ENCODE results near the gene LOX.

LOX gene

GRCh38 chr5:122105909-122106308 lies 27.9 kb upstream of the LOX start:
- no peak overlapping the region for H3K18ac ChIP-seq (ENCODE audit: low read length)
- no peak overlapping the region for H2BK120ac ChIP-seq (ENCODE audit: low read depth, low read length)
- no peak overlapping the region for H3K4me3 ChIP-seq (ENCODE audit: low read length in 2 of 2)
- H2AFZ ChIP-seq (ENCODE audit: low read length): no peak overlapping the region
- no peak overlapping the region for H2BK15ac ChIP-seq (ENCODE audit: low read length)
- no peak overlapping the region for H3K27ac ChIP-seq (replicated peaks; ENCODE audit: low read length)
- peaks cover 1 to 2% of the 10 kb centered on the region in 2 donors for H3K4me1 ChIP-seq (ENCODE audit: control insufficient read depth in 2 of 2, insufficient read depth in 1 of 2, low read depth in 1 of 2, low read length in 2 of 2)
- H3K4me2 ChIP-seq (ENCODE audit: insufficient read depth, low read length, poor library complexity, severe bottlenecking): no peak overlapping the region
- H4K8ac ChIP-seq (ENCODE audit: low read depth, low read length): no peak overlapping the region
- no peaks in the 10 kb centered on the region for H3K36me3 ChIP-seq (replicated peaks in 1 of 2; ENCODE audit: control insufficient read depth in 2 of 2, insufficient read depth in 2 of 2, low read length in 2 of 2)
- H3K23ac ChIP-seq (ENCODE audit: low read depth, low read length, poor library complexity): no peak overlapping the region
- H3K79me1 ChIP-seq (ENCODE audit: low read depth, low read length): no peaks in the 10 kb centered on the region
- H3K4ac ChIP-seq (ENCODE audit: low read length): no peak overlapping the region
- H3K9ac ChIP-seq (ENCODE audit: low read depth, low read length, poor library complexity): no peak overlapping the region
- H3K27me3 ChIP-seq (ENCODE audit: control insufficient read depth in 3 of 3, insufficient read depth in 3 of 3, low read depth in 1 of 3, low read length in 3 of 3): no peaks in the 10 kb centered on the region
- H4K91ac ChIP-seq (ENCODE audit: low read depth, low read length, poor library complexity): no peak overlapping the region
- no CpG with 5 or more reads among the region's 2 CpGs for WGBS, 2 donors (ENCODE audit: extremely low coverage in 2 of 2, insufficient read length in 2 of 2, insufficient replicate concordance in 1 of 2)
- no peak overlapping the region for H2AK5ac ChIP-seq (ENCODE audit: low read depth, low read length)
- H3K9me3 ChIP-seq (replicated peaks in 1 of 2; ENCODE audit: control insufficient read depth in 2 of 2, insufficient read depth in 1 of 2, low read depth in 1 of 2, low read length in 2 of 2): no peaks in the 10 kb centered on the region
- H2BK5ac ChIP-seq (ENCODE audit: low read length): no peak overlapping the region
- DNase-seq (ENCODE audit: low spot score): no peak
- no peak overlapping the region for H2BK12ac ChIP-seq (ENCODE audit: low read length)
- H3K14ac ChIP-seq (ENCODE audit: low read length): no peak overlapping the region

- H3K18ac ChIP-seq (ENCODE audit: low read length): no peak overlapping the region
- no peak overlapping the region for H2AFZ ChIP-seq (ENCODE audit: low read length)
- no peak overlapping the region for H2BK5ac ChIP-seq (ENCODE audit: low read length)
- no peak overlapping the region for H3K4me3 ChIP-seq (ENCODE audit: low read length in 2 of 2)
- no peak overlapping the region for H3K9ac ChIP-seq (ENCODE audit: low read depth, low read length, poor library complexity)
- no CpG with 5 or more reads among the region's 1 CpG for WGBS, 2 donors (ENCODE audit: extremely low coverage in 2 of 2, insufficient read length in 2 of 2, insufficient replicate concordance in 1 of 2)
- H2BK12ac ChIP-seq (ENCODE audit: low read length): no peak overlapping the region
- no peak overlapping the region for H3K23ac ChIP-seq (ENCODE audit: low read depth, low read length, poor library complexity)
- H3K14ac ChIP-seq (ENCODE audit: low read length): no peak overlapping the region
- H4K8ac ChIP-seq (ENCODE audit: low read depth, low read length): no peak overlapping the region
- no peak overlapping the region for H3K27ac ChIP-seq (replicated peaks; ENCODE audit: low read length)
- no peak overlapping the region for H4K91ac ChIP-seq (ENCODE audit: low read depth, low read length, poor library complexity)
- no peak overlapping the region for H3K4me2 ChIP-seq (ENCODE audit: insufficient read depth, low read length, poor library complexity, severe bottlenecking)
- H3K36me3 ChIP-seq (replicated peaks in 1 of 2; ENCODE audit: control insufficient read depth in 2 of 2, insufficient read depth in 2 of 2, low read length in 2 of 2): no peaks in the 10 kb centered on the region
- no peak overlapping the region for H2BK15ac ChIP-seq (ENCODE audit: low read length)
- peaks cover 0 to 3% of the 10 kb centered on the region in 2 donors for H3K4me1 ChIP-seq (ENCODE audit: control insufficient read depth in 2 of 2, insufficient read depth in 1 of 2, low read depth in 1 of 2, low read length in 2 of 2)
- no peaks in the 10 kb centered on the region for H3K79me1 ChIP-seq (ENCODE audit: low read depth, low read length)
- H3K9me3 ChIP-seq (replicated peaks in 1 of 2; ENCODE audit: control insufficient read depth in 2 of 2, insufficient read depth in 1 of 2, low read depth in 1 of 2, low read length in 2 of 2): no peaks in the 10 kb centered on the region
- no peaks in the 10 kb centered on the region for H3K27me3 ChIP-seq (ENCODE audit: control insufficient read depth in 3 of 3, insufficient read depth in 3 of 3, low read depth in 1 of 3, low read length in 3 of 3)
- H2AK5ac ChIP-seq (ENCODE audit: low read depth, low read length): no peak overlapping the region
- no peak overlapping the region for H2BK120ac ChIP-seq (ENCODE audit: low read depth, low read length)
- H3K4ac ChIP-seq (ENCODE audit: low read length): no peak overlapping the region
- no peak for DNase-seq (ENCODE audit: low spot score)
These were observed 24.8 kb upstream of the LOX start for GRCh38 chr5:122102825-122103224.

GRCh38 chr5:122101636-122102285 lies 23.7 kb upstream of the LOX start:
- Histone ChIP-seq H4K8ac (ENCODE audit: low read depth, low read length) (no peak overlapping the region), H3K79me1 (ENCODE audit: low read depth, low read length) (no peaks in the 10 kb centered on the region), H3K4me3 (ENCODE audit: low read length in 2 of 2) (no peak overlapping the region), H2BK120ac (ENCODE audit: low read depth, low read length) (no peak overlapping the region), H2BK5ac (ENCODE audit: low read length) (no peak overlapping the region), H3K4me1 (ENCODE audit: control insufficient read depth in 2 of 2, insufficient read depth in 1 of 2, low read depth in 1 of 2, low read length in 2 of 2) (peaks cover 0 to 3% of the 10 kb centered on the region in 2 donors), H3K14ac (ENCODE audit: low read length) (no peak overlapping the region), H3K4ac (ENCODE audit: low read length) (no peak overlapping the region), H2BK15ac (ENCODE audit: low read length) (no peak overlapping the region), H2BK12ac (ENCODE audit: low read length) (no peak overlapping the region), H2AK5ac (ENCODE audit: low read depth, low read length) (no peak overlapping the region), H3K27ac (replicated peaks; ENCODE audit: low read length) (no peak overlapping the region), H3K27me3 (ENCODE audit: control insufficient read depth in 3 of 3, insufficient read depth in 3 of 3, low read depth in 1 of 3, low read length in 3 of 3) (no peaks in the 10 kb centered on the region), H2AFZ (ENCODE audit: low read length) (no peak overlapping the region), H3K36me3 (replicated peaks in 1 of 2; ENCODE audit: control insufficient read depth in 2 of 2, insufficient read depth in 2 of 2, low read length in 2 of 2) (no peaks in the 10 kb centered on the region), H3K4me2 (ENCODE audit: insufficient read depth, low read length, poor library complexity, severe bottlenecking) (no peak overlapping the region), H3K18ac (ENCODE audit: low read length) (no peak overlapping the region), H3K23ac (ENCODE audit: low read depth, low read length, poor library complexity) (no peak overlapping the region), H3K9ac (ENCODE audit: low read depth, low read length, poor library complexity) (no peak overlapping the region), H4K91ac (ENCODE audit: low read depth, low read length, poor library complexity) (no peak overlapping the region), H3K9me3 (replicated peaks in 1 of 2; ENCODE audit: control insufficient read depth in 2 of 2, insufficient read depth in 1 of 2, low read depth in 1 of 2, low read length in 2 of 2) (no peaks in the 10 kb centered on the region)
- no peak for DNase-seq (ENCODE audit: low spot score)
- no CpG with 5 or more reads among the region's 4 CpGs for WGBS, 2 donors (ENCODE audit: extremely low coverage in 2 of 2, insufficient read length in 2 of 2, insufficient replicate concordance in 1 of 2)

- H3K14ac ChIP-seq (ENCODE audit: low read length): no peak overlapping the region
These were observed 21.2 kb upstream of the LOX start for GRCh38 chr5:122099060-122099790.

More at GRCh38 chr5:122099060-122099790, 21.2 kb upstream of the LOX start:
- no peak overlapping the region for H2AK5ac ChIP-seq (ENCODE audit: low read depth, low read length)
- H3K36me3 ChIP-seq (replicated peaks in 1 of 2; ENCODE audit: control insufficient read depth in 2 of 2, insufficient read depth in 2 of 2, low read length in 2 of 2): no peaks in the 10 kb centered on the region
- no peak overlapping the region for H3K23ac ChIP-seq (ENCODE audit: low read depth, low read length, poor library complexity)
- no peak overlapping the region for H4K8ac ChIP-seq (ENCODE audit: low read depth, low read length)
- H2AFZ ChIP-seq (ENCODE audit: low read length): peak overlapping the region; percentile 49
- H3K9ac ChIP-seq (ENCODE audit: low read depth, low read length, poor library complexity): no peak overlapping the region
- H3K4me3 ChIP-seq (ENCODE audit: low read length in 2 of 2): no peak overlapping the region
- H2BK5ac ChIP-seq (ENCODE audit: low read length): no peak overlapping the region
- no peak overlapping the region for H3K4ac ChIP-seq (ENCODE audit: low read length)
- no peak overlapping the region for H3K27ac ChIP-seq (replicated peaks; ENCODE audit: low read length)
- H2BK12ac ChIP-seq (ENCODE audit: low read length): no peak overlapping the region
- no peak overlapping the region for H2BK15ac ChIP-seq (ENCODE audit: low read length)
- H3K4me1 ChIP-seq (ENCODE audit: control insufficient read depth in 2 of 2, insufficient read depth in 1 of 2, low read depth in 1 of 2, low read length in 2 of 2): peaks cover 2% of the 10 kb centered on the region in 2 donors
- H3K79me1 ChIP-seq (ENCODE audit: low read depth, low read length): no peaks in the 10 kb centered on the region
- H3K18ac ChIP-seq (ENCODE audit: low read length): no peak overlapping the region
- no peak overlapping the region for H2BK120ac ChIP-seq (ENCODE audit: low read depth, low read length)
- H3K27me3 ChIP-seq (ENCODE audit: control insufficient read depth in 3 of 3, insufficient read depth in 3 of 3, low read depth in 1 of 3, low read length in 3 of 3): no peaks in the 10 kb centered on the region
- WGBS, 2 donors (ENCODE audit: extremely low coverage in 2 of 2, insufficient read length in 2 of 2, insufficient replicate concordance in 1 of 2): no CpG with 5 or more reads among the region's 6 CpGs
- H3K4me2 ChIP-seq (ENCODE audit: insufficient read depth, low read length, poor library complexity, severe bottlenecking): no peak overlapping the region
- H4K91ac ChIP-seq (ENCODE audit: low read depth, low read length, poor library complexity): peak overlapping the region; percentile 40
- no peak for DNase-seq (ENCODE audit: low spot score)
- H3K9me3 ChIP-seq (replicated peaks in 1 of 2; ENCODE audit: control insufficient read depth in 2 of 2, insufficient read depth in 1 of 2, low read depth in 1 of 2, low read length in 2 of 2): no peaks in the 10 kb centered on the region

Data from neuronal stem cell (in vitro differentiated cells).